ENCODE results near the gene RAPGEF2. TPM values are rescaled to one million over a fixed set of nuclear protein-coding genes. Genes with fewer than 3 reads are reported as not detected.

Gene RAPGEF2
- total RNA-seq, 1 donor from 2014 or later = 40.6 TPM

- Mint-ChIP-seq H3K27me3 (no peaks in the 10 kb centered on the region), H3K4me1 (ENCODE audit: unreplicated experiment) (peaks cover 19% of the 10 kb centered on the region), H3K36me3 (peaks cover 4% of the 10 kb centered on the region), H3K27ac (peak overlapping the region; percentile 95), H3K4me3 (peak overlapping the region; percentile 80), H3K9me3 (no peaks in the 10 kb centered on the region)
- TF ChIP-seq CTCF (conservative IDR thresholded peaks at IDR 0.05) = no peak
- no peak for DNase-seq (ENCODE audit: extremely low spot score, unreplicated experiment)
These were observed 124.5 kb downstream of the RAPGEF2 start for GRCh38 chr4:159227378-159227777.

GRCh38 chr4:159227984-159228383, 125.1 kb downstream of the RAPGEF2 start:
- peaks cover 4% of the 10 kb centered on the region for H3K36me3 Mint-ChIP-seq
- H3K9me3 Mint-ChIP-seq = peaks cover under 1% of the 10 kb centered on the region
- peak overlapping the region; percentile 80 for H3K4me3 Mint-ChIP-seq
- peak overlapping the region; percentile 95 for H3K27ac Mint-ChIP-seq
- peak; percentile 46 for TF ChIP-seq CTCF (conservative IDR thresholded peaks at IDR 0.05)
- H3K4me1 Mint-ChIP-seq (ENCODE audit: unreplicated experiment) = peaks cover 19% of the 10 kb centered on the region
- no peak for DNase-seq (ENCODE audit: extremely low spot score, unreplicated experiment)
- no peaks in the 10 kb centered on the region for H3K27me3 Mint-ChIP-seq

- no peak for DNase-seq (ENCODE audit: extremely low spot score, unreplicated experiment)
- Mint-ChIP-seq H3K36me3 (peaks cover 4% of the 10 kb centered on the region), H3K4me1 (ENCODE audit: unreplicated experiment) (peaks cover 19% of the 10 kb centered on the region), H3K4me3 (peak overlapping the region; percentile 77), H3K27ac (peak overlapping the region; percentile 95), H3K9me3 (peaks cover 6% of the 10 kb centered on the region), H3K27me3 (no peaks in the 10 kb centered on the region)
- TF ChIP-seq CTCF (conservative IDR thresholded peaks at IDR 0.05) = no peak
These were observed 126.3 kb downstream of the RAPGEF2 start for GRCh38 chr4:159229164-159229563.

- peaks cover 13% of the 10 kb centered on the region for H3K4me1 Mint-ChIP-seq (ENCODE audit: unreplicated experiment)
- H3K27me3 Mint-ChIP-seq = no peaks in the 10 kb centered on the region
- H3K4me3 Mint-ChIP-seq = no peak overlapping the region
- no peak for DNase-seq (ENCODE audit: extremely low spot score, unreplicated experiment)
- peaks cover 9% of the 10 kb centered on the region for H3K36me3 Mint-ChIP-seq
- no peak for TF ChIP-seq CTCF (conservative IDR thresholded peaks at IDR 0.05)
- H3K27ac Mint-ChIP-seq = no peak overlapping the region
- H3K9me3 Mint-ChIP-seq = peaks cover 6% of the 10 kb centered on the region
These were observed 129.7 kb downstream of the RAPGEF2 start for GRCh38 chr4:159232465-159233106.

GRCh38 chr4:159235779-159236368, 133.0 kb downstream of the RAPGEF2 start:
- Mint-ChIP-seq H3K4me3 (no peak overlapping the region), H3K36me3 (peaks cover 12% of the 10 kb centered on the region), H3K4me1 (ENCODE audit: unreplicated experiment) (no peaks in the 10 kb centered on the region), H3K27me3 (no peaks in the 10 kb centered on the region), H3K9me3 (peaks cover 6% of the 10 kb centered on the region), H3K27ac (peak overlapping the region; percentile 37)
- DNase-seq (ENCODE audit: extremely low spot score, unreplicated experiment) = no peak
- TF ChIP-seq CTCF (conservative IDR thresholded peaks at IDR 0.05) = no peak

Data from type B pancreatic cell (in vitro differentiated cells).